ENCODE data around the gene FOXL1.

FOXL1 gene

DNA sequence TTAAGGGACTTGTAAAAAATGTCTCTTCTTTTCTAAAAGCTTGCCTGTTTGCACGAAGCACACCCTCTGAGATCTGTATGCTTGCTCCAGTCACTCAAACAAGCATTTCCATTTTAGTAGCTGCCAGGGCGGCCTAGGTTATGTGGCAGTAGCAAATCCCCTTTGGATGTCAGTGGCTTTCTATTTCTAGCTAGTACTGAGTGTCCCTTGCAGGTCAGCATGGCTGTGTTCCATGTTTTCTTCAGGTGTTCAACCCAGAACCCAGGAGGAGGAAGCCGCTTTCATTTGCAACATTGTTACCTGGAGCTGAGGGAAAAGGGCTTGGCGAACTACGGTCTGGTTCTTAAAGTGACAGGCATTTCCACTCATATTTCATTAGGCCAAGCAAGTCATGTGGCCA is 36.4 kb downstream of the FOXL1 start:
- H3K27me3 ChIP-seq (ENCODE audit: insufficient read depth, low read length): no peaks in the 10 kb centered on the region
- no peak overlapping the region for H2AFZ ChIP-seq (ENCODE audit: low read length)
- no peaks in the 10 kb centered on the region for H3K36me3 ChIP-seq (ENCODE audit: insufficient read depth, low read length)

DNA sequence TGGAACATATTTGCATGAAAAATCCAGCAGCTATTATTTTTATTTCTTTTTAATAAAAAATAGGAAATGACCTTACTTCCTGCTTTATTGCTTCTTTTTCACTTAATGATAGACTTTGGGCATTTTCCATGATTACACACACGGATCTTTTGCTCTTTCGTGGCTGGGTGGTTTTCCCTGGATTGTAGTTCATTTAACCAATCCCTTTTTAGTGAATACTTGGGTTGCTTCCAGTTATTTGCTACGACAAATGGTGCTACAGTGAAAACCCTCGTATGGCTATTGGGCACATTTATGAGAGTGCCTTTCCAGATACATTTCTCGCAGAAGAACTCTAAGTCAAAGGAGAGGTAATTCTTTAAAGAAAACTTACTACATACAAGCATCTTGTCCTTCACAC is 38.6 kb downstream of the FOXL1 start:
- Histone ChIP-seq H3K36me3 (ENCODE audit: insufficient read depth, low read length) (no peaks in the 10 kb centered on the region), H2AFZ (ENCODE audit: low read length) (no peak overlapping the region), H3F3A (ENCODE audit: insufficient read depth, low read length) (no peaks in the 10 kb centered on the region), H3K9me2 (ENCODE audit: low read depth, low read length) (no peaks in the 10 kb centered on the region), H3K4me3 (ENCODE audit: low read depth, low read length, poor library complexity, severe bottlenecking) (no peak overlapping the region), H3K9me3 (ENCODE audit: low read length) (no peaks in the 10 kb centered on the region), H3K27me3 (ENCODE audit: insufficient read depth, low read length) (peaks cover 8% of the 10 kb centered on the region; the same call in 1 of the 2 replicates), H4K20me1 (ENCODE audit: insufficient read depth, low read length) (no peaks in the 10 kb centered on the region), H3K9ac (ENCODE audit: low read length) (no peak overlapping the region), H3K4me1 (ENCODE audit: insufficient read depth, low read length, severe bottlenecking) (no peaks in the 10 kb centered on the region), H3K27ac (ENCODE audit: low read depth, low read length, poor library complexity, severe bottlenecking) (no peak overlapping the region), H3K79me2 (ENCODE audit: insufficient read depth, low read length) (no peaks in the 10 kb centered on the region), H3K4me2 (ENCODE audit: low read length) (no peak overlapping the region)
- no peak for TF ChIP-seq EZH2 (IDR thresholded peaks at IDR 0.05; ENCODE audit: borderline replicate concordance, low read length)
- TF ChIP-seq, protein P1, sequence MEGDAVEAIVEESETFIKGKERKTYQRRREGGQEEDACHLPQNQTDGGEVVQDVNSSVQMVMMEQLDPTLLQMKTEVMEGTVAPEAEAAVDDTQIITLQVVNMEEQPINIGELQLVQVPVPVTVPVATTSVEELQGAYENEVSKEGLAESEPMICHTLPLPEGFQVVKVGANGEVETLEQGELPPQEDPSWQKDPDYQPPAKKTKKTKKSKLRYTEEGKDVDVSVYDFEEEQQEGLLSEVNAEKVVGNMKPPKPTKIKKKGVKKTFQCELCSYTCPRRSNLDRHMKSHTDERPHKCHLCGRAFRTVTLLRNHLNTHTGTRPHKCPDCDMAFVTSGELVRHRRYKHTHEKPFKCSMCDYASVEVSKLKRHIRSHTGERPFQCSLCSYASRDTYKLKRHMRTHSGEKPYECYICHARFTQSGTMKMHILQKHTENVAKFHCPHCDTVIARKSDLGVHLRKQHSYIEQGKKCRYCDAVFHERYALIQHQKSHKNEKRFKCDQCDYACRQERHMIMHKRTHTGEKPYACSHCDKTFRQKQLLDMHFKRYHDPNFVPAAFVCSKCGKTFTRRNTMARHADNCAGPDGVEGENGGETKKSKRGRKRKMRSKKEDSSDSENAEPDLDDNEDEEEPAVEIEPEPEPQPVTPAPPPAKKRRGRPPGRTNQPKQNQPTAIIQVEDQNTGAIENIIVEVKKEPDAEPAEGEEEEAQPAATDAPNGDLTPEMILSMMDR (IDR thresholded peaks at IDR 0.05; ENCODE audit: low read length): no peak

More for the DNA sequence above, 36.4 kb downstream of the FOXL1 start:
- H3K27ac ChIP-seq (ENCODE audit: low read depth, low read length, poor library complexity, severe bottlenecking): no peak overlapping the region
- peaks cover 10% of the 10 kb centered on the region for H3K4me1 ChIP-seq (ENCODE audit: insufficient read depth, low read length, severe bottlenecking)
- H3K4me2 ChIP-seq (ENCODE audit: low read length): no peak overlapping the region
- H3K4me3 ChIP-seq (ENCODE audit: low read depth, low read length, poor library complexity, severe bottlenecking): no peak overlapping the region
- H4K20me1 ChIP-seq (ENCODE audit: insufficient read depth, low read length): no peaks in the 10 kb centered on the region
- H3K79me2 ChIP-seq (ENCODE audit: insufficient read depth, low read length): no peaks in the 10 kb centered on the region
- TF ChIP-seq EZH2 (IDR thresholded peaks at IDR 0.05; ENCODE audit: borderline replicate concordance, low read length): no peak
- TF ChIP-seq, protein P1 (IDR thresholded peaks at IDR 0.05; ENCODE audit: low read length): no peak
- no peak overlapping the region for H3K9ac ChIP-seq (ENCODE audit: low read length)
- H3F3A ChIP-seq (ENCODE audit: insufficient read depth, low read length): no peaks in the 10 kb centered on the region
- H3K9me2 ChIP-seq (ENCODE audit: low read depth, low read length): no peaks in the 10 kb centered on the region
- H3K9me3 ChIP-seq (ENCODE audit: low read length): no peaks in the 10 kb centered on the region

DNA sequence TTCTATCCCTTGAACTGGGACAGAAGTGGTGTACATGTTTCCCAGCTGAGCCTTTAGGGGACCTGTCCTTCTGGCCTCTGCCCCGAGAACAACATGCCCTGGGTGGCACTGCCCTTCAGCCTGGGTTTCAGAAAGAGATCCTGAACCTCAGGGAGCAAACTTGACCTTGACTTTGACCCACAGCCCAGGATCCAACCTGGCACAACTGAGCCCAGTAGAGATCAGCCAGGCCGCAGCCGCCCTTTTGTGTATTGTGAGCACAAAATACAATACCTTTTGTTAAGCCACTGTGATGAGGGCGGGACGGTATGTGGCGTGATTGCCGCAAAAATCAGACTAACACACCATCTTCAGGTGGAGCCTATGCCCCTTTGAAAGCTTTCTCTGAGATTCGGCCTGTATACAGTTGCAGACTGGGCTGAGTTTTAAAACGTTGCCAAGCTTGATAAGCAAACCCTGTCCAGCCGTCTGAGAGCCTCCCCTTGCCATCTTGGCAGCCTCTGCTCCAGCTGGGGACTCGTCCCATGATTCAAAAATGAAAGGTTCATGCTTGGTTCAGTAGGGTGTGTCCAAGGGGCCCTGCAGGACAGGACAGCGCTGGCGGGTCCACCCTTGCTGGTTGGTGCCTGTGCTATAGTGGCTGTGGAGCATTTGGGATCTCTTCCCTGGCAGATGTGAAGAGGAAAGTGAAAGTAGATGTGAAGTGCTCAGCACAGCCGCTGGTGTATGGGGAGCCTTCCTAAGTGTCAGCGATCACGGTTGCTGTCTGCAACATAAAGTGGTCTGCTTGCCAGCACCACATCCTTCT is 40.3 kb downstream of the FOXL1 start:
- TF ChIP-seq, protein P1 (IDR thresholded peaks at IDR 0.05; ENCODE audit: low read length): no peak
- no peak for TF ChIP-seq EZH2 (IDR thresholded peaks at IDR 0.05; ENCODE audit: borderline replicate concordance, low read length)
- Histone ChIP-seq H3K79me2 (ENCODE audit: insufficient read depth, low read length) (no peaks in the 10 kb centered on the region), H3K4me2 (ENCODE audit: low read length) (no peak overlapping the region), H3K27me3 (ENCODE audit: insufficient read depth, low read length) (peaks cover 8% of the 10 kb centered on the region; the same call in 1 of the 2 replicates), H3K4me3 (ENCODE audit: low read depth, low read length, poor library complexity, severe bottlenecking) (no peak overlapping the region), H3K27ac (ENCODE audit: low read depth, low read length, poor library complexity, severe bottlenecking) (no peak overlapping the region), H4K20me1 (ENCODE audit: insufficient read depth, low read length) (no peaks in the 10 kb centered on the region), H3K36me3 (ENCODE audit: insufficient read depth, low read length) (no peaks in the 10 kb centered on the region; the same call in 1 of the 2 replicates), H3K9me3 (ENCODE audit: low read length) (no peaks in the 10 kb centered on the region), H3K4me1 (ENCODE audit: insufficient read depth, low read length, severe bottlenecking) (no peaks in the 10 kb centered on the region), H2AFZ (ENCODE audit: low read length) (no peak overlapping the region), H3K9me2 (ENCODE audit: low read depth, low read length) (no peaks in the 10 kb centered on the region), H3K9ac (ENCODE audit: low read length) (no peak overlapping the region), H3F3A (ENCODE audit: insufficient read depth, low read length) (no peaks in the 10 kb centered on the region)
